DOHH2 (cell line): ENCODE data around the gene FBLN2.

Experiments used
- H3F3A ChIP-seq: fragments of 200-600 bp; sonication (generic), shearing (Covaris generic); 2 replicates; pipeline ENCODE4 v1.6.0; 2016; ENCODE audit warnings: antibody characterized with exemption, mild to moderate bottlenecking; ENCODE audit not compliant: control insufficient read depth, insufficient read depth
- H3K27ac ChIP-seq: fragments of 200-600 bp; sonication (generic); 2 replicates; pipeline ENCODE4 v1.5.1; 2014; ENCODE audit warnings: low read depth, mild to moderate bottlenecking, low read length, moderate library complexity
- H3K27me3 ChIP-seq: fragments of 200-600 bp; sonication (generic); 2 replicates; pipeline ENCODE4 v1.6.1; 2014; ENCODE audit warnings: mild to moderate bottlenecking, low read length, mixed read lengths; ENCODE audit not compliant: control insufficient read depth
- H3K36me3 ChIP-seq: fragments of 200-600 bp; sonication (generic); 2 replicates; pipeline ENCODE4 v1.6.1; 2014; ENCODE audit warnings: mild to moderate bottlenecking, low read length, moderate library complexity, mixed read lengths; ENCODE audit not compliant: control insufficient read depth
- H3K4me1 ChIP-seq: fragments of 200-600 bp; sonication (generic); 2 replicates; pipeline ENCODE4 v1.6.1; 2014; ENCODE audit warnings: mild to moderate bottlenecking, low read length, mixed read lengths; ENCODE audit not compliant: control insufficient read depth
- H3K4me2 ChIP-seq: fragments of 200-600 bp; sonication (generic); 2 replicates; pipeline ENCODE4 v1.6.0; 2014; ENCODE audit warnings: mild to moderate bottlenecking, low read length, moderate library complexity
- H3K4me3 ChIP-seq: fragments of 200-600 bp; sonication (generic); 2 replicates; pipeline ENCODE4 v1.5.1; 2014; ENCODE audit warnings: mild to moderate bottlenecking, low read length, mixed read lengths
- H3K79me2 ChIP-seq: fragments of 200-600 bp; sonication (generic); 2 replicates; pipeline ENCODE4 v1.6.1; 2014; ENCODE audit warnings: mild to moderate bottlenecking, low read length, mixed read lengths; ENCODE audit not compliant: control insufficient read depth
- H3K9me2 ChIP-seq: fragments of 200-600 bp; sonication (generic); replicated peaks from 2 replicates; pipeline ENCODE4 v1.6.1; 2014; ENCODE audit warnings: mild to moderate bottlenecking, low read length, mixed read lengths; ENCODE audit not compliant: control insufficient read depth
- H3K9me3 ChIP-seq: fragments of 200-600 bp; sonication (generic); 2 replicates; pipeline ENCODE4 v1.6.1; 2014; ENCODE audit warnings: antibody characterized with exemption, low read length, mixed read lengths; ENCODE audit not compliant: control insufficient read depth, insufficient read depth
- H4K20me1 ChIP-seq: fragments of 200-600 bp; sonication (generic); 2 replicates; pipeline ENCODE4 v1.6.0; 2014; ENCODE audit warnings: low read depth, mild to moderate bottlenecking, antibody characterized with exemption, low read length, moderate library complexity; ENCODE audit not compliant: control insufficient read depth, insufficient read depth
- EZH2phosphoT487 ChIP-seq: fragments of 200-600 bp; sonication (generic); IDR thresholded peaks from 2 replicates; pipeline ENCODE4 v1.6.1; 2017; ENCODE audit warnings: borderline replicate concordance, mild to moderate bottlenecking, antibody characterized with exemption, low read length, moderate library complexity, mixed read lengths
- TF ChIP-seq, protein P1 (sequence below): fragments of 200-600 bp; sonication (generic); IDR thresholded peaks from one replicate; pipeline ENCODE4 v1.5.1; 2014; ENCODE audit warnings: antibody characterized with exemption, mild to moderate bottlenecking, low read depth, low read length; ENCODE audit not compliant: poor library complexity, severe bottlenecking

Gene FBLN2

DNA sequence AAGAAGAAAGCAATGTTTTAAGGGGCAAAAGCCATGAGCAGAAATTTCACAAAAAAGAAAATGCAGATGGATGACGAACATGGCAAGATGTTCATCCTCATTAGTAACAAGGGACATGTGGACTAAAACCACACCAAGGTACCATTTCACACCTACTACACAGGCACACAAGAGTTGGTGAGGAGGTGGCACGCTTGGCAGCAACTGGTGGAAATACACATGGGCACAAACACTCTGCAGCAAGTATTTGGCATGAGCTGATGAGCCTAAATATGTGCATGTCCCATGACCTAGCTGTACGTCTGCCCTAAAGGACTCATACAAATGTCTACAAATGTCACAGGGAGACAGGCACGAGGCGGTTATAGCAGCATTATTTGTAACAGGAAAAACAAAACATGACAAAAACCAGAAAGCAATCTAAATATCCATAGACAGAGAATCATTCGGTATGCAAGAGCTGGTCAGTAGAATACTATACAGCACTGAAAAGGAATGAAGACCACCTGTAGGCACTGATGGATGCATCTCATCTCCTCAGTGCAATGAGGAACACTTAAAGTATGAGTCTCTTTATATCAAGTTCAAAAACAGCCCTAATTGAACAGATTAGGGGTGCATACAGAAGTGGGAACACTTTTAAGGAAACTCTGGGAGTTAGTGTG, 11.5 kb upstream of the FBLN2 start:
- Histone ChIP-seq H3F3A (no peaks in the 10 kb centered on the region), H3K4me1 (no peaks in the 10 kb centered on the region; the same call in 1 of the 2 replicates), H3K36me3 (no peaks in the 10 kb centered on the region), H3K4me3 (no peak overlapping the region), H4K20me1 (no peaks in the 10 kb centered on the region), H3K4me2 (no peak overlapping the region), H3K79me2 (no peaks in the 10 kb centered on the region), H3K27me3 (no peaks in the 10 kb centered on the region), H3K9me2 (no peaks in the 10 kb centered on the region), H3K9me3 (no peaks in the 10 kb centered on the region), H3K27ac (no peak overlapping the region)
- TF ChIP-seq EZH2phosphoT487: no peak
- TF ChIP-seq, protein P1, sequence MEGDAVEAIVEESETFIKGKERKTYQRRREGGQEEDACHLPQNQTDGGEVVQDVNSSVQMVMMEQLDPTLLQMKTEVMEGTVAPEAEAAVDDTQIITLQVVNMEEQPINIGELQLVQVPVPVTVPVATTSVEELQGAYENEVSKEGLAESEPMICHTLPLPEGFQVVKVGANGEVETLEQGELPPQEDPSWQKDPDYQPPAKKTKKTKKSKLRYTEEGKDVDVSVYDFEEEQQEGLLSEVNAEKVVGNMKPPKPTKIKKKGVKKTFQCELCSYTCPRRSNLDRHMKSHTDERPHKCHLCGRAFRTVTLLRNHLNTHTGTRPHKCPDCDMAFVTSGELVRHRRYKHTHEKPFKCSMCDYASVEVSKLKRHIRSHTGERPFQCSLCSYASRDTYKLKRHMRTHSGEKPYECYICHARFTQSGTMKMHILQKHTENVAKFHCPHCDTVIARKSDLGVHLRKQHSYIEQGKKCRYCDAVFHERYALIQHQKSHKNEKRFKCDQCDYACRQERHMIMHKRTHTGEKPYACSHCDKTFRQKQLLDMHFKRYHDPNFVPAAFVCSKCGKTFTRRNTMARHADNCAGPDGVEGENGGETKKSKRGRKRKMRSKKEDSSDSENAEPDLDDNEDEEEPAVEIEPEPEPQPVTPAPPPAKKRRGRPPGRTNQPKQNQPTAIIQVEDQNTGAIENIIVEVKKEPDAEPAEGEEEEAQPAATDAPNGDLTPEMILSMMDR: no peak

DNA sequence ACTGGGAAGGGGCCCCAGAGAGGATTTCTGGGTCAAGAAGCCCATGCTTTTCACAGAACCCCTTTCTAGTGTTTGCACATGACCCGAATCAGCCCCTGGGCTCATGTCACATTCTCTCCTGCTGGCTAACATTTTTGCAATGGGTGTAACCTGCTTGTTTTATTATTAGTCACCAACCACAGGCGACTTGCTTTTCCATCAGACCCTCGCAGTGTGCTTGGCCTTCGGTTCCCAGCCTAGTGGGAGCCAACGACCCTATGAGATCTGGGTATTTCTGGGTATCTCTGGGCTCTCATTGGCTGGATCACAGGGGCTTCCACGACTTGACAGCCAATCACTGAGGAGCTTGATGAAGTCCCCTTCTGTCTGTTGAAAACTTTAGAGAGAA, 11.0 kb upstream of the FBLN2 start:
- H3F3A ChIP-seq: no peaks in the 10 kb centered on the region
- H3K9me2 ChIP-seq: no peaks in the 10 kb centered on the region
- H3K79me2 ChIP-seq: no peaks in the 10 kb centered on the region
- H3K36me3 ChIP-seq: no peaks in the 10 kb centered on the region
- H3K27me3 ChIP-seq: no peaks in the 10 kb centered on the region
- no peak overlapping the region for H3K4me2 ChIP-seq
- H3K4me1 ChIP-seq: no peaks in the 10 kb centered on the region; the same call in 1 of the 2 replicates
- H3K4me3 ChIP-seq: no peak overlapping the region
- no peak for TF ChIP-seq EZH2phosphoT487
- TF ChIP-seq, protein P1: no peak
- H4K20me1 ChIP-seq: no peaks in the 10 kb centered on the region
- no peak overlapping the region for H3K27ac ChIP-seq
- H3K9me3 ChIP-seq: no peaks in the 10 kb centered on the region

DNA sequence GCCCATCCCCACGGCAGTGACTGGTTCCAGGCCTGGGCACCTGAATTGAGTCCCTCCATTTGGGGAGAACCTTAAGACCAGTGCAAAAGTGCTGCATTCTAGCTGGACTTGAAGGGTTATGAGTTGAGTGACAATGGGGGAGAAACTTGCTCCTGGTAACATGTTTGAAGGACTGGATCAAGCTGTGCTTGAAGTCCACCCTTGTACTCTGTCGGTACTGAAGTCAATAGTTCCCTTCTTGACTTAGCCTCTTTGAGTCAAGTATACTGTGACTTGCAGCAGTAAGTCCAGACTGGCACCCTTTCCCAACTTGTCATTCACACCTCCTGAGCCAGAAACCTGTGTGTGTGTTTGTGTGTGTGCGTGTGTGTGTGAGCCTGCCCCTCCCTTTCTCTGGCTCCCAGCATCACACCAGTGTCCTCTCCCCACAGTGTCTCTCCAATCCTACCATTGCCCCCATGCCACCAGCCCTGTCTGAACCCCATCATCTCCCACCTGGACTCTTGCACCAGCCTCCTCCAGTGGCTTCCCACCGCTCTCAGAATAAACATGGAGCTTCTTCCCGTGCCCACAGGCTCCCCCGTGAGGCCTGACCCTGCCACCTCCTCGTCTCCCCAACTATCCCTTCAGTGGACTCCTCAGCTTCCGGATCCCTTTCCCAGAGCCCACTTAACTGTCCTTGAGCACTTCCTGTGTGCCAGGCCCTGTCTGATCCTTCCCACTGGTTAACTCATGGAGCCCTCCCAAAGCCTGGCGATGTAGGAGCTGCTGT, 10.2 kb upstream of the FBLN2 start:
- no peaks in the 10 kb centered on the region for H3K36me3 ChIP-seq
- TF ChIP-seq, protein P1: no peak
- TF ChIP-seq EZH2phosphoT487: no peak
- H3F3A ChIP-seq: no peaks in the 10 kb centered on the region
- no peak overlapping the region for H3K4me2 ChIP-seq
- H3K79me2 ChIP-seq: no peaks in the 10 kb centered on the region
- H4K20me1 ChIP-seq: no peaks in the 10 kb centered on the region
- H3K4me3 ChIP-seq: no peak overlapping the region
- no peak overlapping the region for H3K27ac ChIP-seq
- no peaks in the 10 kb centered on the region; the same call in 1 of the 2 replicates for H3K4me1 ChIP-seq
- H3K9me2 ChIP-seq: no peaks in the 10 kb centered on the region
- no peaks in the 10 kb centered on the region for H3K9me3 ChIP-seq
- no peaks in the 10 kb centered on the region; the same call in 1 of the 2 replicates for H3K27me3 ChIP-seq
